ENCODE data around the gene B3GAT1. TPM values are rescaled to one million over a fixed set of nuclear protein-coding genes. Genes with fewer than 3 reads are reported as not detected.

B3GAT1 gene
- polyA plus RNA-seq, 3 donors = not detected

DNA sequence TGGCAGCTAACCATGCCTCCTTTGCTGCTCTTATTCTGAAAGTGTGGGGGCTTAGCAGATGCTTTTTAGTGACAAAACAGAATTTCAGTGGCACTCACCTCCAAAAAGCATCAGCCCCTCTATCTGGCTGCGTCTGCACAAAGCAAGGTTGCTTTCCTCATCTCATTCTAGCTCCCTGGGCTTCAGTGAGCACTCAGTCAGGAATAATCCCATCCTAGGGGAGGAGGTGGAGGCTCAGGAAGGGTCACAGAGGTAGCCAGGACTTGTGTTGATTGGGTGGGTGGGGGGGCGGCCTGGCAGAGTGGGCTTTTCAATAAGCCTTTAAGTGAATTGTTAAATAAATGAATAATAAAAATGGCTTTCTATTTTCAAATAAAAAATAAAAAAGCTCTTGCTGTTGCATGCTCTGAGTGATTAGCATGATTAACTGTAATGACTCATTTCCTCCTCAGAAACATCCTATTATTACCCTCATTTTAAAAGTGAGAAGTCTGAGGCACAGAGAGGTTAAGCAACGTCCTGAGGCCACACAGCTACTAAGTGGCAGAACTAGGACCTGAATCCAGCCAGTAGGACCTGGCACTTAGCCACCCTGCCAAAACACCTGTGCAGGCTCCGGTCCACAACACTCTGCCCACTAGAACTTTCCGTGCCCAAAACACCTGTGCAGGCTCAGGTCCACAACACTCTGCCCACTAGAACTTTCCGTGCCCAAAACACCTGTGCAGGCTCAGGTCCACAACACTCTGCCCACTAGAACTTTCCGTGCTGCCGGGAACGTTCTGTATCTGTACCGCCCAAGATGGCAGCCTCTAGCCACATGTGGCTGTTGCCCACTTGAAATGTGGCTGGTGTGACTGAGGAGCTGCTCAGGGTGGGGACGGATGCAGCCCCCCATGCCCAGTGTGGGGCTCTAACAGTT, 5.5 kb downstream of the B3GAT1 start:
- no peak overlapping the region for H3K4me2 ChIP-seq (replicated peaks; ENCODE audit: extremely low read depth, low read length, poor library complexity, severe bottlenecking)
- no peak overlapping the region for H2AFZ ChIP-seq (ENCODE audit: insufficient read depth, low read depth, low read length, poor library complexity, severe bottlenecking)
- Mint-ChIP-seq H3K27me3 (ENCODE audit: low read depth in 3 of 3) (peaks cover 20 to 30% (median 23%) of the 10 kb centered on the region in 3 donors), H3K4me1 (peaks cover 2% of the 10 kb centered on the region), H3K4me3 (no peak overlapping the region), H3K27ac (no peak overlapping the region), H3K9me3 (peaks cover 0 to 6% (median 0%) of the 10 kb centered on the region in 7 donors), H3K36me3 (no peaks in the 10 kb centered on the region)
- intact Hi-C loops (cut with micrococcal nuclease) = no loop called here
- 82% methylated on average over 5 of the region's 11 CpGs for WGBS (ENCODE audit: insufficient coverage)
- H4K20me1 ChIP-seq (ENCODE audit: insufficient read depth, low read length) = no peaks in the 10 kb centered on the region
- TF ChIP-seq, protein P1, sequence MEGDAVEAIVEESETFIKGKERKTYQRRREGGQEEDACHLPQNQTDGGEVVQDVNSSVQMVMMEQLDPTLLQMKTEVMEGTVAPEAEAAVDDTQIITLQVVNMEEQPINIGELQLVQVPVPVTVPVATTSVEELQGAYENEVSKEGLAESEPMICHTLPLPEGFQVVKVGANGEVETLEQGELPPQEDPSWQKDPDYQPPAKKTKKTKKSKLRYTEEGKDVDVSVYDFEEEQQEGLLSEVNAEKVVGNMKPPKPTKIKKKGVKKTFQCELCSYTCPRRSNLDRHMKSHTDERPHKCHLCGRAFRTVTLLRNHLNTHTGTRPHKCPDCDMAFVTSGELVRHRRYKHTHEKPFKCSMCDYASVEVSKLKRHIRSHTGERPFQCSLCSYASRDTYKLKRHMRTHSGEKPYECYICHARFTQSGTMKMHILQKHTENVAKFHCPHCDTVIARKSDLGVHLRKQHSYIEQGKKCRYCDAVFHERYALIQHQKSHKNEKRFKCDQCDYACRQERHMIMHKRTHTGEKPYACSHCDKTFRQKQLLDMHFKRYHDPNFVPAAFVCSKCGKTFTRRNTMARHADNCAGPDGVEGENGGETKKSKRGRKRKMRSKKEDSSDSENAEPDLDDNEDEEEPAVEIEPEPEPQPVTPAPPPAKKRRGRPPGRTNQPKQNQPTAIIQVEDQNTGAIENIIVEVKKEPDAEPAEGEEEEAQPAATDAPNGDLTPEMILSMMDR (IDR thresholded peaks at IDR 0.05) = no peak
- H3K79me2 ChIP-seq (ENCODE audit: insufficient read depth, low read length) = no peaks in the 10 kb centered on the region
- H3K9me3 ChIP-seq (replicated peaks in 1 of 2; ENCODE audit: control insufficient read depth in 1 of 2, insufficient read depth in 1 of 2, low read length in 2 of 2) = no peaks in the 10 kb centered on the region
- no peak overlapping the region for H3K9ac ChIP-seq (ENCODE audit: insufficient read depth, low read length, poor library complexity, severe bottlenecking)
- DNase-seq = no peak
- no peak overlapping the region for H3K4me3 ChIP-seq (replicated peaks in 1 of 3; ENCODE audit: low read depth in 2 of 3, low read length in 3 of 3)
- no peaks in the 10 kb centered on the region for H3K36me3 ChIP-seq (replicated peaks in 1 of 2; ENCODE audit: control insufficient read depth in 1 of 2, insufficient read depth in 2 of 2, low read length in 2 of 2)
- no peak overlapping the region for H3K27ac ChIP-seq (ENCODE audit: low read depth in 1 of 2, low read length in 2 of 2)
- H3K27me3 ChIP-seq (ENCODE audit: control insufficient read depth in 2 of 2, insufficient read depth in 2 of 2, low read length in 2 of 2) = peaks cover 11 to 20% of the 10 kb centered on the region in 2 donors
- H3K4me1 ChIP-seq (ENCODE audit: control insufficient read depth in 1 of 2, insufficient read depth in 2 of 2, low read length in 2 of 2) = no peaks in the 10 kb centered on the region

DNA sequence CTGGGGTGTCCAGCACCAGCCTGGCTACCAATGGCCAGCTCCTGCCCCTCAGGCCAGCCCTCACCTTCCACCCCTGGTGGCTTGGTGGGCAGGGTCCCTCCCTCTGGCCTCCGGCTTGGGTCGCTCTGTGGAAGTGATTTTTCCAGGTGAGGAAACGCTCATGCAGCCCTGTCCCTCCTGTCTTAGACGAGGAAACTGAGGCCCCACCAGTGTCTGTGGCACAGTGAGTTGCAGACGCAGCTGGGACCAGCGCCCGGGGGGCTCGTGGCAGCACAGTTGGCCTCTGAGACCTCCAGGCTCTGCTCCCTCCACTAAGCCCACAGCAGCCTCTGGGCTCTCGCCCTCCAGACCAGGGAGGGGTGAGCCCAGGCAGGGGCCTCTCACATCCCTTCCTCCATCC, 6.2 kb downstream of the B3GAT1 start:
- Histone ChIP-seq H3K4me3 (replicated peaks in 1 of 3; ENCODE audit: low read depth in 2 of 3, low read length in 3 of 3) (no peak overlapping the region), H3K27ac (ENCODE audit: low read depth in 1 of 2, low read length in 2 of 2) (no peak overlapping the region), H3K36me3 (replicated peaks in 1 of 2; ENCODE audit: control insufficient read depth in 1 of 2, insufficient read depth in 2 of 2, low read length in 2 of 2) (no peaks in the 10 kb centered on the region), H3K9me3 (replicated peaks in 1 of 2; ENCODE audit: control insufficient read depth in 1 of 2, insufficient read depth in 1 of 2, low read length in 2 of 2) (no peaks in the 10 kb centered on the region), H3K27me3 (ENCODE audit: control insufficient read depth in 2 of 2, insufficient read depth in 2 of 2, low read length in 2 of 2) (peaks cover 4 to 14% of the 10 kb centered on the region in 2 donors), H2AFZ (ENCODE audit: insufficient read depth, low read depth, low read length, poor library complexity, severe bottlenecking) (no peak overlapping the region), H3K4me1 (ENCODE audit: control insufficient read depth in 1 of 2, insufficient read depth in 2 of 2, low read length in 2 of 2) (no peaks in the 10 kb centered on the region), H3K9ac (ENCODE audit: insufficient read depth, low read length, poor library complexity, severe bottlenecking) (no peak overlapping the region), H4K20me1 (ENCODE audit: insufficient read depth, low read length) (no peaks in the 10 kb centered on the region), H3K4me2 (replicated peaks; ENCODE audit: extremely low read depth, low read length, poor library complexity, severe bottlenecking) (no peak overlapping the region), H3K79me2 (ENCODE audit: insufficient read depth, low read length) (no peaks in the 10 kb centered on the region)
- Mint-ChIP-seq H3K27ac (no peak overlapping the region), H3K27me3 (ENCODE audit: low read depth in 3 of 3) (peaks cover 13 to 23% (median 16%) of the 10 kb centered on the region in 3 donors), H3K4me1 (no peaks in the 10 kb centered on the region), H3K36me3 (no peaks in the 10 kb centered on the region), H3K4me3 (no peak overlapping the region), H3K9me3 (peaks cover 0 to 3% (median 0%) of the 10 kb centered on the region in 7 donors)
- intact Hi-C loops (cut with micrococcal nuclease) = no loop called here
- WGBS (ENCODE audit: insufficient coverage) = 78% methylated on average over 7 of the region's 9 CpGs
- no peak for DNase-seq
- TF ChIP-seq, protein P1 (IDR thresholded peaks at IDR 0.05) = no peak

All from CD14-positive monocyte (primary cell).